ENCODE measurements around the gene RNF2. TPM values are rescaled to one million over a fixed set of nuclear protein-coding genes. Genes with fewer than 3 reads are reported as not detected.

The RNF2 gene
- polyA plus RNA-seq, 1 of the 3 experiments (the other 2 are of a cell fraction): 20.1 TPM

Small RNAs within 50 kb of the gene (small RNA-seq; reads per million reads assigned to genes)
- gene RNA5SP72: 0 reads per million in 7 experiments

Other genes with a start within 250 kb of the RNF2 start
- 23.9 and 25.4 TPM in 2 replicates for gene NIBAN1, start 71.0 kb upstream of the RNF2 start, polyA plus RNA-seq (2012; rRNA removed)
- gene TRMT1L, start 111.4 kb downstream of the RNF2 start, polyA plus RNA-seq (2012; rRNA removed): 12.2 and 13.0 TPM in 2 replicates
- 1.1 and 1.6 TPM in 2 replicates for gene SWT1, start 111.6 kb downstream of the RNF2 start, polyA plus RNA-seq (2012; rRNA removed)